ENCODE results near the gene FAM174B.
A peak's percentile ranks its signal among the peaks of the same experiment; 100 is the strongest.

The FAM174B gene

DNA sequence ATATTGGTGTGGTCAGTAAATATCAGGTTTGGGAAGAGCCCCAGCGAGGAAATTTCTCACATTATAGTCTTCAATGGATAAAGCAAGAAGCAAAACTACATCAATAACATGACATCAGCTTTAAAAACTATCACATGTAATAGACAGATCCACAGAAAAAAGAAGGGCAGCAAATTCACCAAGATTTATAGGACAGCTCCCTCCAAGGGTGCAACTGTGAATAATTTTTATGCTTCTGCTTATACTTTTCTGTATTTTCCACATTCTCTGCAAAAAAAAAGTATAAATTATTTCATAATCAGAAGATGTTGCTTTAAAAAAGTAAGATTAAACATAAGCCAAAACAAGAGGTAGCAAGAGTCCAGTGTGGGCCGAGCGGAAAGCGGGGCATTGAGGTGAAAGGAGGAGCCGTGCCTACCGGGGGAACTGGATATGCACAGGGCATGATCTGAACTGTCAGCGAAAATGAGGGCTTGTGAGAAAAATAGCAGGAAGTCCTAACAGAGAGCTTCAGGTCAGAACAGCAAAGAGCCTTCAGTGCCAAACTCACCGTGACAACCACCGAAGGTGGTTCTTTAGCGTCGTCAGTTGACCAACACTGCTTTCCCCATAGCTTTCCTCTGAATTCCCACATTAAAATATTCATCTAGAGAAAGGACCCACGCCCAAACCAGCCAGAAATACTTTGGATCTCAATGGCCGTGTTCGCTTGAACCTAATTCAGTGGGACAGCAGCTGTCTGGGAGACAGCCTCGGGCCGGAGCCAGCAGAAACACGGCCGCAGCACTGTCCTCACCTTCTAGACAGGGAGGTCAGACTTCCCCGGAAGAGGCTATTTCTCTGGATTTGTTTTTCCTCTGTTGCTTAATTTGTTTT is 59.8 kb downstream of the FAM174B start:
- no peak overlapping the region for H3K4me3 ChIP-seq (ENCODE audit: low read depth, low read length)
- TF ChIP-seq, protein P1, sequence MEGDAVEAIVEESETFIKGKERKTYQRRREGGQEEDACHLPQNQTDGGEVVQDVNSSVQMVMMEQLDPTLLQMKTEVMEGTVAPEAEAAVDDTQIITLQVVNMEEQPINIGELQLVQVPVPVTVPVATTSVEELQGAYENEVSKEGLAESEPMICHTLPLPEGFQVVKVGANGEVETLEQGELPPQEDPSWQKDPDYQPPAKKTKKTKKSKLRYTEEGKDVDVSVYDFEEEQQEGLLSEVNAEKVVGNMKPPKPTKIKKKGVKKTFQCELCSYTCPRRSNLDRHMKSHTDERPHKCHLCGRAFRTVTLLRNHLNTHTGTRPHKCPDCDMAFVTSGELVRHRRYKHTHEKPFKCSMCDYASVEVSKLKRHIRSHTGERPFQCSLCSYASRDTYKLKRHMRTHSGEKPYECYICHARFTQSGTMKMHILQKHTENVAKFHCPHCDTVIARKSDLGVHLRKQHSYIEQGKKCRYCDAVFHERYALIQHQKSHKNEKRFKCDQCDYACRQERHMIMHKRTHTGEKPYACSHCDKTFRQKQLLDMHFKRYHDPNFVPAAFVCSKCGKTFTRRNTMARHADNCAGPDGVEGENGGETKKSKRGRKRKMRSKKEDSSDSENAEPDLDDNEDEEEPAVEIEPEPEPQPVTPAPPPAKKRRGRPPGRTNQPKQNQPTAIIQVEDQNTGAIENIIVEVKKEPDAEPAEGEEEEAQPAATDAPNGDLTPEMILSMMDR (conservative IDR thresholded peaks at IDR 0.05; ENCODE audit: low read depth, low read length), result peak; percentile 24
- no peak for DNase-seq (ENCODE audit: low read depth)

DNA sequence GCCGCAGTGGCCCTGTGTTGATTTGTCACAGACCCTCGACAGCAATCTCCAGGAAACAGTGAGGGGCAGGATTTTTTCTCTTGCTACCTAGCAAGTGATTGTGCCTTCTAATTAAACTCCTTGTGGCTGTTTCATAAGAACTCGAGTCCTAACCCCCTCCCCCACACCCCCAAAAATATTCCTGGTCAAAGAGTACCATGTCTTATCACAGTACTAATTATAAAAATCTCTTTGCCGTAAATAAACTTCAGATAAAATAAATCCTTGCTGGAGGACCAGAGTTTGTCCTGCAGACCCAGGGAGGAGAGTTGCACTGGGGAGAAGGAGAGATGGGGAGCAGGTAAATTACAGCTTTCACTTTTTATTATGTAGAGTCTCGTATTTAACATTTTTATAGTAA is 64.3 kb downstream of the FAM174B start:
- TF ChIP-seq, protein P1 (conservative IDR thresholded peaks at IDR 0.05; ENCODE audit: low read depth, low read length), result no peak
- no peak for DNase-seq (ENCODE audit: low read depth)
- H3K4me3 ChIP-seq (ENCODE audit: low read depth, low read length), result no peak overlapping the region

DNA sequence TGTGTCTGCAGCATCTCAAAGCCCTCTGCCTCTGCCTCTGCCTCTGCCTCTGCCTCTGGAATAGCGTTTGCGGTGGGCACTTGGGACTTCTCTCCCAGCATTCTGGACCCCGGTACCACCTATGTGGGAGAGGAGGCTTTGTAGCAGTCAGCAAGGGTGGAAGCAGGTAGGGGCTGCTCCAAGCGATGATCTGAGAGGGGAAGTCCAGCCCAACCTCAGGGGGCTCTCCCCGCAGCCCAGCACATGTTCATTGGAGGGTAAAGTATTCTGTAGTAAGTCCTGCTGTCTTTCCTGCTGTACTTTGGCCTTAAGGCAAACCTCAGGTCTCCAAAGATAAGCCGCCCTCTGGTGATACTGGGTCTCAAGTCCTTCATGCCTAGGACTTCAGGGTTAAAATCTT is 68.6 kb downstream of the FAM174B start:
- H3K4me3 ChIP-seq (ENCODE audit: low read depth, low read length), result no peak overlapping the region
- DNase-seq (ENCODE audit: low read depth), result no peak
- TF ChIP-seq, protein P1 (conservative IDR thresholded peaks at IDR 0.05; ENCODE audit: low read depth, low read length), result no peak

DNA sequence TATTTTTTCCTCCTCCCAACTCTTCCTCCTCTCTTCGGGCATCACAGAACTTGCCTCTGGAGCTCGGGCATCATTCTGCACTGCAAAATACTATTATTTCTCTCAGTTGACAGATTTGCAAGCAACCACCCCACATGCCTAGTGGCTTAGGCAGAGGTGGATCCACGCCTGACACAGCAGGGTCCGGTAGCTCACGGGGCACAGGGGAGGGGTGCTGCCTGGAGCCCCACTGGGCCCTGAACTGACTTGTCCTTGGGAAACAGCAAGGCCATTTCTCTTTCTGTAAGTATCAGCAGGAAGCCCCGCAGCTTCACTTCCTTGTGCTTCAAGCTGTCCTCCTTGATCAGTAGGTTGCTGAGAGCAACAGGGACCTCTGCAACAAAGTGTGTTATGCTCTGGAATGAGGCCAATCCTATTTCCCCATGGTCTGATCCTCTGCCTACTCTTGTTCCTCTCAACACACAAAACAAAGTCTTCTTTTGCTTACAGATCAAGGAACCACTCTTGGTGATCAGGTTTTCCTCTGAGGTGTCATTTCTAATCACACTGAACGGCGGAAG is 69.1 kb downstream of the FAM174B start:
- no peak overlapping the region for H3K4me3 ChIP-seq (ENCODE audit: low read depth, low read length)
- TF ChIP-seq, protein P1 (conservative IDR thresholded peaks at IDR 0.05; ENCODE audit: low read depth, low read length), result no peak
- peak; percentile 58 for DNase-seq (ENCODE audit: low read depth)

DNA sequence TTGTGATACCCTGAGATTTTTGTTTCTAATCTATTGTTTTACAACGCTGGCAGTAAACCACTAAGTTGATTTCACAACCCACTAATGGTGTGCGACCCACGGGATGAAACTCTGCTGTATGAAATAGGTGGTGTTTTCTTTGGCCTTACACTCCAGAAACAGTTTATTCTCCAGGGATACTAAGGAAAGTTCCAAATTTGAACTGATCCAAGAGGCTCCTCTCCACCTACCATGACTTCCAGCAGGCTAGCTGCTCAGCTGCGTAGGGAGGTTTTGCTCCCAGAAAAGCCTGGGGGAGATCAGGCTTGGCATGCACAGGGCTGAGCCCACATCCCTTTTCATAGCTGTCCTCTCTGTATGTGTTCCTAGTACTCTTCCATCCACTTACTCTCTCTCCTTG is 71.5 kb downstream of the FAM174B start:
- peak; percentile 7 for DNase-seq (ENCODE audit: low read depth)
- H3K4me3 ChIP-seq (ENCODE audit: low read depth, low read length), result no peak overlapping the region
- TF ChIP-seq, protein P1 (conservative IDR thresholded peaks at IDR 0.05; ENCODE audit: low read depth, low read length), result no peak

DNA sequence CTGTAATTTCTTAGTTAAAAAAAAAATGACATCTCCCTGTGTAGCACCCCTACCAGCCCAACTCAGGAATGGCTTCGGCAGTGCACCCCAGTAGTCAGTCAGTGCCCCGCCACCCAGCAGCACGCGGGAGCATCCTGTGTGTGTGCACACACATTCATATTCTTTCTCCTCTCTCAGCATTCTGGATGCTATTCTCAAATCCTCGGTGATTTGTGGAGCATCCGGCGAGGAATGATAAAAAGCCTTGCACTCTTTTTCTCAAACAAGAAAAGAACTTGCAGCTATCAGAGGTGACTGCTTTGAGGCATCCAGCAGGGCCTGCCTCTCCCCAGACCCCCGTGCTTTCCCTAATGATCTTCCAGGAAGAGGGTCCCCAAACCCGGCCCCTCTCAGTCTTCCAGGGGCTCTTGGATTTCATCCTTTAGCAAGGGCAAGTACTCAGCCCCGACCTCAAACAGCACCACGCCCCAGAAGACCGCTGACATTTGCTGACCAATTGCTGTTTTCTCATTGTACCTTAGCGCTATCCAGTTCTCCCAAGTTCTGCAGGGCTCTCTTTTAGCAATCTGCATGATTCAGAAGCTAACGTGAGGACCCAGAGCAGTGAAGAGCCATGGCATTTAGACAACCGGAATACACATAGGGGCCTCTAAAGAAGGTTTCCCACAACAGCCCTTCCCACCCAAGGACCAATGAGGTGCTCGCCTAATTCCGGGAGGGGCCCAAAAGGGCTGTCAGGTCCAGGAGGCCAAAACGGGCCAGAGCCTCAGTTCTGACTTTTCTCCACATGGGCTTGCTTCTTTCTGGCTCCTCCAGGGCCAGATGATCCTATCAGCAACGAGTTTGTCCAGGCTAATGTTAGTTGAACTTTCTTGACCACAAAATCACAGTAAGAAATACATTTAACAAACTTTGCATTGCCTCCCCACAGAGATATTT is 72.2 kb downstream of the FAM174B start:
- TF ChIP-seq, protein P1 (conservative IDR thresholded peaks at IDR 0.05; ENCODE audit: low read depth, low read length), result no peak
- no peak for DNase-seq (ENCODE audit: low read depth)
- no peak overlapping the region for H3K4me3 ChIP-seq (ENCODE audit: low read depth, low read length)
